Epidermal melanocyte (primary cell): ENCODE data around the gene CRIP2.
A peak's percentile ranks its signal among the peaks of the same experiment; 100 is the strongest.

Experiments
- DNase-seq: peaks from one replicate; pipeline ENCODE4 v3.0.0; 2011; ENCODE audit warnings: low spot score; ENCODE audit not compliant: insufficient read length

CRIP2 gene

GRCh38 chr14:105461903-105462302 is 12.7 kb upstream of the CRIP2 start:
- no peak for DNase-seq

GRCh38 chr14:105464501-105464900 is 10.1 kb upstream of the CRIP2 start:
- DNase-seq: no peak

GRCh38 chr14:105465209-105466031 is 9.2 kb upstream of the CRIP2 start:
- DNase-seq: no peak

- no peak for DNase-seq
Observed at GRCh38 chr14:105466531-105467248, 7.9 kb upstream of the CRIP2 start.

GRCh38 chr14:105467249-105467941 is 7.2 kb upstream of the CRIP2 start:
- no peak for DNase-seq

- DNase-seq: no peak
Observed at GRCh38 chr14:105467942-105468471, 6.6 kb upstream of the CRIP2 start.

GRCh38 chr14:105468621-105469241 is 5.9 kb upstream of the CRIP2 start:
- DNase-seq: no peak

- no peak for DNase-seq
Observed at GRCh38 chr14:105469456-105470349, 4.9 kb upstream of the CRIP2 start.

- DNase-seq: no peak
Observed at GRCh38 chr14:105470350-105471296, 4.0 kb upstream of the CRIP2 start.

GRCh38 chr14:105471297-105471821 is 3.3 kb upstream of the CRIP2 start:
- no peak for DNase-seq

GRCh38 chr14:105471823-105472485 is 2.7 kb upstream of the CRIP2 start:
- no peak for DNase-seq

GRCh38 chr14:105472486-105472991 is 2.1 kb upstream of the CRIP2 start:
- no peak for DNase-seq

- DNase-seq: no peak
Observed at GRCh38 chr14:105473033-105473676, 1.5 kb upstream of the CRIP2 start.

- peak; percentile 88 for DNase-seq
Observed at GRCh38 chr14:105473677-105474482, 741 bp upstream of the CRIP2 start.

- peak; percentile 84 for DNase-seq
Observed at GRCh38 chr14:105475269-105476096, 862 bp downstream of the CRIP2 start.
